KMS-11 (cell line): ENCODE data around the gene XAB2.

Experiments
- H2AFZ ChIP-seq: fragments of 200-600 bp; sonication (generic); 2 replicates; pipeline ENCODE4 v1.6.1; 2016; ENCODE audit warnings: antibody characterized with exemption, mixed run types, low read depth
- H3K27ac ChIP-seq: fragments of 200-600 bp; sonication (generic); 2 replicates; pipeline ENCODE4 v1.6.1; 2016; ENCODE audit warnings: mild to moderate bottlenecking, mixed run types
- H3K27me3 ChIP-seq: fragments of 200-600 bp; sonication (generic); 2 replicates; pipeline ENCODE4 v1.6.1; 2017; ENCODE audit warnings: mild to moderate bottlenecking, low read depth, mixed run types, moderate library complexity; ENCODE audit not compliant: insufficient read depth
- H3K36me3 ChIP-seq: fragments of 200-600 bp; sonication (generic); 2 replicates; pipeline ENCODE4 v1.6.1; 2017; ENCODE audit warnings: mild to moderate bottlenecking, mixed run types; ENCODE audit not compliant: insufficient read depth
- H3K4me1 ChIP-seq: fragments of 200-600 bp; sonication (generic); 2 replicates; pipeline ENCODE4 v1.6.1; 2016; ENCODE audit warnings: mild to moderate bottlenecking, low read depth, mixed run types; ENCODE audit not compliant: poor library complexity, severe bottlenecking
- H3K4me2 ChIP-seq: fragments of 200-600 bp; sonication (generic); 2 replicates; pipeline ENCODE4 v1.7.0; 2016; ENCODE audit warnings: mild to moderate bottlenecking, mixed run types
- H3K4me3 ChIP-seq: fragments of 200-600 bp; sonication (generic); IDR thresholded peaks from 2 replicates; pipeline ENCODE4 v1.6.1; 2017; ENCODE audit warnings: low read depth, low read length, mixed read lengths; ENCODE audit not compliant: insufficient read depth
- H3K79me2 ChIP-seq: fragments of 200-600 bp; sonication (generic); 2 replicates; pipeline ENCODE4 v1.6.1; 2016; ENCODE audit warnings: low read depth, mixed run types; ENCODE audit not compliant: insufficient read depth
- H3K9ac ChIP-seq: fragments of 200-600 bp; sonication (generic); 2 replicates; pipeline ENCODE4 v1.6.1; 2016; ENCODE audit warnings: mild to moderate bottlenecking, mixed run types
- H4K20me1 ChIP-seq: fragments of 200-600 bp; sonication (generic); 2 replicates; pipeline ENCODE4 v1.6.1; 2016; ENCODE audit warnings: mild to moderate bottlenecking, mixed run types; ENCODE audit not compliant: insufficient read depth
- TF ChIP-seq, protein P1 (sequence below): fragments of 200-600 bp; sonication (generic); conservative IDR thresholded peaks from 2 replicates; pipeline ENCODE4 v1.6.1; 2017; ENCODE audit warnings: low read depth, mild to moderate bottlenecking, antibody characterized with exemption, low read length, moderate library complexity, mixed read lengths

XAB2 gene

GRCh38 chr19:7663706-7664105 is 34.4 kb upstream of the XAB2 start:
- Histone ChIP-seq H3K27ac (no peak overlapping the region), H2AFZ (no peak overlapping the region), H3K4me3 (no peak overlapping the region)

GRCh38 chr19:7662657-7663056 is 33.3 kb upstream of the XAB2 start:
- TF ChIP-seq, protein P1, sequence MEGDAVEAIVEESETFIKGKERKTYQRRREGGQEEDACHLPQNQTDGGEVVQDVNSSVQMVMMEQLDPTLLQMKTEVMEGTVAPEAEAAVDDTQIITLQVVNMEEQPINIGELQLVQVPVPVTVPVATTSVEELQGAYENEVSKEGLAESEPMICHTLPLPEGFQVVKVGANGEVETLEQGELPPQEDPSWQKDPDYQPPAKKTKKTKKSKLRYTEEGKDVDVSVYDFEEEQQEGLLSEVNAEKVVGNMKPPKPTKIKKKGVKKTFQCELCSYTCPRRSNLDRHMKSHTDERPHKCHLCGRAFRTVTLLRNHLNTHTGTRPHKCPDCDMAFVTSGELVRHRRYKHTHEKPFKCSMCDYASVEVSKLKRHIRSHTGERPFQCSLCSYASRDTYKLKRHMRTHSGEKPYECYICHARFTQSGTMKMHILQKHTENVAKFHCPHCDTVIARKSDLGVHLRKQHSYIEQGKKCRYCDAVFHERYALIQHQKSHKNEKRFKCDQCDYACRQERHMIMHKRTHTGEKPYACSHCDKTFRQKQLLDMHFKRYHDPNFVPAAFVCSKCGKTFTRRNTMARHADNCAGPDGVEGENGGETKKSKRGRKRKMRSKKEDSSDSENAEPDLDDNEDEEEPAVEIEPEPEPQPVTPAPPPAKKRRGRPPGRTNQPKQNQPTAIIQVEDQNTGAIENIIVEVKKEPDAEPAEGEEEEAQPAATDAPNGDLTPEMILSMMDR, result no peak
- Histone ChIP-seq H3K4me1 (no peaks in the 10 kb centered on the region), H4K20me1 (no peaks in the 10 kb centered on the region), H3K79me2 (no peaks in the 10 kb centered on the region), H3K36me3 (no peaks in the 10 kb centered on the region), H3K27ac (no peak overlapping the region), H3K27me3 (peaks cover 57% of the 10 kb centered on the region; the same call in 1 of the 2 replicates), H3K9ac (no peak overlapping the region), H3K4me3 (no peak overlapping the region), H2AFZ (no peak overlapping the region), H3K4me2 (no peak overlapping the region)

More at GRCh38 chr19:7663706-7664105, 34.4 kb upstream of the XAB2 start:
- peaks cover 58% of the 10 kb centered on the region; the same call in 1 of the 2 replicates for H3K27me3 ChIP-seq
- H4K20me1 ChIP-seq, result no peaks in the 10 kb centered on the region
- H3K79me2 ChIP-seq, result no peaks in the 10 kb centered on the region
- TF ChIP-seq, protein P1, result no peak
- H3K4me1 ChIP-seq, result no peaks in the 10 kb centered on the region
- H3K9ac ChIP-seq, result no peak overlapping the region
- no peak overlapping the region for H3K4me2 ChIP-seq
- no peaks in the 10 kb centered on the region for H3K36me3 ChIP-seq

- Histone ChIP-seq H3K4me3 (no peak overlapping the region), H3K36me3 (no peaks in the 10 kb centered on the region), H3K4me1 (no peaks in the 10 kb centered on the region), H3K27me3 (peaks cover 62% of the 10 kb centered on the region; the same call in 1 of the 2 replicates), H3K9ac (no peak overlapping the region), H3K4me2 (no peak overlapping the region), H2AFZ (no peak overlapping the region), H3K27ac (no peak overlapping the region), H3K79me2 (no peaks in the 10 kb centered on the region), H4K20me1 (no peaks in the 10 kb centered on the region)
- TF ChIP-seq, protein P1, result no peak
Measured at GRCh38 chr19:7661744-7662538, 32.6 kb upstream of the XAB2 start.

DNA sequence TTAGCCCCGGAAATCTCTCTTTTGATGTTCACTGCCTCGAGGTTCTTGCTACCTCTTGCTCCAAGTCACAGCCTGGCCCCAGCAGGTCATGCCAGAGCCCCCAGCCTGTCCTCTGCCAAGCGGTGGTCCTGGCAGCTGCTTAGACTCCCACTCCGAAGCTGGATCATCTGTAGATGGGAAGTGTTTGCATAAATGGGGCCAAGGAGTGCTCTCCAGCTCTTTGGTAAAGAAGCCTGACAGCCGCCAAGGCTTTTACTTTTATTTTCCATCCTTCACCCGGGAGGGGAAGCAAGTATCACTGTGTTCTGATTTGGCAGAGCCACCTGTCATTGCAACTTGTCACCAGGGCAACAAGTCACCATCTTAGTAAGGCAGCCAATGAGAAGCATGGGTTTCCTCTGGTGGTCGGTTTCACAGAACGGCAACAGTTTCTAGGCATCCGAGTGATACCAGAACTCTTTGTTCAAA is 28.9 kb upstream of the XAB2 start:
- Histone ChIP-seq H3K27ac (no peak overlapping the region), H4K20me1 (no peaks in the 10 kb centered on the region), H3K36me3 (no peaks in the 10 kb centered on the region), H3K27me3 (peaks cover 45% of the 10 kb centered on the region; the same call in 1 of the 2 replicates), H3K4me2 (no peak overlapping the region), H3K79me2 (no peaks in the 10 kb centered on the region), H3K4me1 (no peaks in the 10 kb centered on the region), H3K9ac (no peak overlapping the region), H3K4me3 (no peak overlapping the region), H2AFZ (no peak overlapping the region)
- TF ChIP-seq, protein P1, result no peak
